Kidney epithelial cell (primary cell): Measurements from ENCODE around the gene FAS. TPM values are rescaled to one million over a fixed set of nuclear protein-coding genes. Genes with fewer than 3 reads are reported as not detected.

Source experiments
- DNase-seq: peaks from one replicate; pipeline ENCODE4 v3.0.0-alpha.2; 2010; ENCODE audit warnings: low read depth
- H3K27me3 ChIP-seq: 2 replicates; pipeline ENCODE4 v1.6.0; 2011; ENCODE audit warnings: low read length; ENCODE audit not compliant: control insufficient read depth, insufficient read depth
- H3K36me3 ChIP-seq: 2 replicates; pipeline ENCODE4 v1.5.1; 2011; ENCODE audit warnings: low read length; ENCODE audit not compliant: control insufficient read depth, insufficient read depth
- H3K4me3 ChIP-seq: 2 replicates; pipeline ENCODE4 v1.5.1; 2011; ENCODE audit warnings: low read depth, mild to moderate bottlenecking, control low read depth, low read length
- CTCF ChIP-seq: IDR thresholded peaks from 2 replicates; pipeline ENCODE4 v1.5.1; 2011; ENCODE audit warnings: mild to moderate bottlenecking, moderate library complexity, low read length, control low read depth, inconsistent platforms; ENCODE audit not compliant: insufficient read depth, poor library complexity, severe bottlenecking
- total RNA-seq: library from RNA; depleted of rRNA; stranded (reverse); fragments of >200 nt; gene quantifications from 2 replicates; pipeline ENCODE4 v1.2.3, GENCODE V29; 2015

The FAS gene
- total RNA-seq, 1 donor from 2014 or later = 41.1 TPM

- DNase-seq = no peak
- no peak for TF ChIP-seq CTCF
- no peak overlapping the region for H3K4me3 ChIP-seq
- no peaks in the 10 kb centered on the region for H3K36me3 ChIP-seq
- no peaks in the 10 kb centered on the region for H3K27me3 ChIP-seq
These were observed 11.4 kb upstream of the FAS start for GRCh38 chr10:88979153-88979562.

- no peak for TF ChIP-seq CTCF
- Histone ChIP-seq H3K4me3 (no peak overlapping the region), H3K36me3 (no peaks in the 10 kb centered on the region), H3K27me3 (no peaks in the 10 kb centered on the region)
- DNase-seq = no peak
These were observed 11.0 kb upstream of the FAS start for GRCh38 chr10:88979603-88980002.

GRCh38 chr10:88980247-88980646 is 10.4 kb upstream of the FAS start:
- DNase-seq = no peak
- Histone ChIP-seq H3K36me3 (no peaks in the 10 kb centered on the region), H3K27me3 (no peaks in the 10 kb centered on the region), H3K4me3 (no peak overlapping the region)
- no peak for TF ChIP-seq CTCF

GRCh38 chr10:88980800-88981199 is 9.8 kb upstream of the FAS start:
- TF ChIP-seq CTCF = no peak
- DNase-seq = no peak
- H3K36me3 ChIP-seq = no peaks in the 10 kb centered on the region
- no peaks in the 10 kb centered on the region for H3K27me3 ChIP-seq
- no peak overlapping the region for H3K4me3 ChIP-seq

- no peak for TF ChIP-seq CTCF
- H3K4me3 ChIP-seq = no peak overlapping the region
- H3K27me3 ChIP-seq = no peaks in the 10 kb centered on the region
- no peaks in the 10 kb centered on the region for H3K36me3 ChIP-seq
- no peak for DNase-seq
These were observed 9.2 kb upstream of the FAS start for GRCh38 chr10:88981435-88981834.

GRCh38 chr10:88982366-88982765 is 8.2 kb upstream of the FAS start:
- Histone ChIP-seq H3K4me3 (no peak overlapping the region), H3K36me3 (no peaks in the 10 kb centered on the region), H3K27me3 (no peaks in the 10 kb centered on the region)
- TF ChIP-seq CTCF = no peak
- DNase-seq = no peak
